A549 treated with AZD9567 at 1 μM for 4 hours (cell line): Measurements from ENCODE around the gene TRIM62. TPM values are rescaled to one million over a fixed set of nuclear protein-coding genes. Genes with fewer than 3 reads are reported as not detected.

Experiments
- total RNA-seq: library from RNA; stranded (reverse); fragments of 200-300 nt; extraction: Qiagen RNA extraction; gene quantifications from 5 replicates; pipeline ENCODE4 v1.2.3, GENCODE V29; 2022; ENCODE audit not compliant: insufficient read depth

TRIM62 gene
- 1.5 to 2.8 TPM (median 2.6 TPM) in 5 replicates for total RNA-seq

GRCh38 chr1:33181921-33182341, at the start of gene TRIM62:
TSS of gene TRIM62 (minus strand) at chr1:33182043. CDS start at chr1:33181432, 611 bp downstream.

Other genes starting within 250 kb of the TRIM62 start
- 19.2 to 21.2 TPM (median 20.4 TPM) in 5 replicates for gene RNF19B, start 217.2 kb downstream of the TRIM62 start, total RNA-seq
- 141 to 157 TPM (median 151 TPM) in 5 replicates for gene AK2, start 145.2 kb downstream of the TRIM62 start, total RNA-seq
- gene AZIN2, start 100.9 kb downstream of the TRIM62 start, total RNA-seq, result 1.1 to 1.4 TPM (median 1.2 TPM) in 4 of 5 replicates, not detected in the other
- 8.6 to 12.1 TPM (median 10.3 TPM) in 5 replicates for gene ZNF362, start 74.4 kb upstream of the TRIM62 start, total RNA-seq
- gene A3GALT2, start 139.1 kb upstream of the TRIM62 start, total RNA-seq, result not detected in 5 replicates
- gene PHC2, start 249.1 kb upstream of the TRIM62 start, total RNA-seq, result 79.7 to 103 TPM (median 99.3 TPM) in 5 replicates